WTC11 (cell line): ENCODE measurements around the gene ATP13A1. TPM values are rescaled to one million over a fixed set of nuclear protein-coding genes. Genes with fewer than 3 reads are reported as not detected.

ENCODE experiments used
- ATAC-seq: fragments of 200-7000 bp; cut with Tn5 transposase; 2 replicates; pipeline ENCODE4 v1.10.0; 2021; ENCODE audit warnings: mild to moderate bottlenecking, moderate library complexity
- CTCF ChIA-PET: fragments of 300-600 bp; sonication (Branson Sonifier 250); formaldehyde crosslinking; loops from one replicate; lab custom pipeline; 2021; ENCODE audit warnings: antibody characterized with exemption; lab: Charles Lee
- POLR2A ChIA-PET: fragments of 350-600 bp; sonication (Branson Sonifier 250); formaldehyde crosslinking; loops from one replicate; lab custom pipeline; 2021; ENCODE audit warnings: antibody characterized with exemption; lab: Charles Lee
- DNase-seq: peaks from one replicate; pipeline ENCODE4 v3.0.0; 2021; ENCODE audit warnings: low spot score
- H3K27ac Mint-ChIP-seq: 2 replicates; pipeline ENCODE4 v1.8.0; 2021; ENCODE audit warnings: mixed read lengths
- H3K27me3 Mint-ChIP-seq: 2 replicates; pipeline ENCODE4 v1.8.0; 2021; ENCODE audit warnings: low read depth, mild to moderate bottlenecking, moderate library complexity, mixed read lengths
- H3K36me3 Mint-ChIP-seq: 2 replicates; pipeline ENCODE4 v1.8.0; 2021; ENCODE audit warnings: mixed read lengths
- H3K4me1 Mint-ChIP-seq: 2 replicates; pipeline ENCODE4 v1.8.0; 2022; ENCODE audit warnings: mixed read lengths
- H3K4me3 Mint-ChIP-seq: 2 replicates; pipeline ENCODE4 v1.8.0; 2021; ENCODE audit warnings: mild to moderate bottlenecking, moderate library complexity, mixed read lengths
- H3K9me3 Mint-ChIP-seq: 2 replicates; pipeline ENCODE4 v1.8.0; 2021; ENCODE audit warnings: mixed read lengths
- ATF1 ChIP-seq: sonication (generic); formaldehyde crosslinking; IDR thresholded peaks from 2 replicates; pipeline ENCODE4 v1.8.1; 2023; ENCODE audit warnings: mild to moderate bottlenecking, moderate library complexity, missing genetic modification reagents
- CREB1 ChIP-seq: sonication (generic); formaldehyde crosslinking; IDR thresholded peaks from 2 replicates; pipeline ENCODE4 v1.8.0; 2023; ENCODE audit warnings: mild to moderate bottlenecking, missing genetic modification reagents
- E2F1 ChIP-seq: sonication (generic); formaldehyde crosslinking; IDR thresholded peaks from 2 replicates; pipeline ENCODE4 v1.8.0; 2022; ENCODE audit warnings: mild to moderate bottlenecking, missing genetic modification reagents
- ESRRA ChIP-seq: sonication (generic); formaldehyde crosslinking; IDR thresholded peaks from 2 replicates; pipeline ENCODE4 v1.8.1; 2022; ENCODE audit warnings: mild to moderate bottlenecking, missing genetic modification reagents, borderline replicate concordance
- FOXP4 ChIP-seq: sonication (generic); formaldehyde crosslinking; IDR thresholded peaks from 2 replicates; pipeline ENCODE4 v1.8.0; 2022; ENCODE audit warnings: mild to moderate bottlenecking, missing genetic modification reagents
- HMGA2 ChIP-seq: fragments of 250-450 bp; sonication (Bioruptor Pico); IDR thresholded peaks from 2 replicates; pipeline ENCODE4 v1.4.0; 2021; ENCODE audit warnings: mild to moderate bottlenecking, moderate library complexity
- NFE2L1 ChIP-seq: sonication (generic); formaldehyde crosslinking; IDR thresholded peaks from 2 replicates; pipeline ENCODE4 v1.8.1; 2023; ENCODE audit warnings: missing genetic modification reagents
- PRRX2 ChIP-seq: fragments of 250-450 bp; sonication (Bioruptor Pico); IDR thresholded peaks from 2 replicates; pipeline ENCODE4 v1.8.0; 2021; ENCODE audit warnings: mild to moderate bottlenecking
- SOX15 ChIP-seq: fragments of 250-450 bp; sonication (Bioruptor Pico); IDR thresholded peaks from 2 replicates; pipeline ENCODE4 v1.9.0; 2021; ENCODE audit warnings: mild to moderate bottlenecking
- STAT6 ChIP-seq: sonication (generic); formaldehyde crosslinking; conservative IDR thresholded peaks from 2 replicates; pipeline ENCODE4 v1.8.1; 2023; ENCODE audit warnings: mild to moderate bottlenecking, low read depth, missing genetic modification reagents, moderate library complexity
- TP53 ChIP-seq: sonication (generic); formaldehyde crosslinking; IDR thresholded peaks from 2 replicates; pipeline ENCODE4 v1.8.1; 2023; ENCODE audit warnings: mild to moderate bottlenecking, missing genetic modification reagents
- ZNF219 ChIP-seq: sonication (generic); formaldehyde crosslinking; IDR thresholded peaks from 2 replicates; pipeline ENCODE4 v1.8.0; 2023; ENCODE audit warnings: missing genetic modification reagents, mild to moderate bottlenecking, borderline replicate concordance
- ZNF317 ChIP-seq: sonication (generic); formaldehyde crosslinking; IDR thresholded peaks from 2 replicates; pipeline ENCODE4 v1.8.1; 2023; ENCODE audit warnings: low read depth, mild to moderate bottlenecking, moderate library complexity, missing genetic modification reagents, borderline replicate concordance
- ZNF671 ChIP-seq: fragments of 250-450 bp; sonication (Bioruptor Pico); IDR thresholded peaks from 2 replicates; pipeline ENCODE4 v1.8.0; 2021; ENCODE audit warnings: mild to moderate bottlenecking
- total RNA-seq: library from RNA; stranded (reverse); gene quantifications from 3 replicates; pipeline ENCODE4 v1.2.3, GENCODE V29; 2021
- TF ChIP-seq, protein P1 (sequence below): sonication (generic); formaldehyde crosslinking; IDR thresholded peaks from 2 replicates; pipeline ENCODE4 v1.8.1; 2023; ENCODE audit warnings: mild to moderate bottlenecking, missing genetic modification reagents, borderline replicate concordance
- TF ChIP-seq, protein P2 (sequence below): sonication (generic); formaldehyde crosslinking; IDR thresholded peaks from 2 replicates; pipeline ENCODE4 v1.8.0; 2022; ENCODE audit warnings: mild to moderate bottlenecking, missing genetic modification reagents
- TF ChIP-seq, protein P3 (sequence below): sonication (generic); formaldehyde crosslinking; IDR thresholded peaks from 2 replicates; pipeline ENCODE4 v1.8.1; 2023; ENCODE audit warnings: mild to moderate bottlenecking, moderate library complexity, missing genetic modification reagents
- TF ChIP-seq, protein P4 (sequence below): sonication (generic); formaldehyde crosslinking; IDR thresholded peaks from 2 replicates; pipeline ENCODE4 v1.8.1; 2023; ENCODE audit warnings: mild to moderate bottlenecking, missing genetic modification reagents, moderate library complexity
- TF ChIP-seq, protein P5 (sequence below): sonication (generic); formaldehyde crosslinking; IDR thresholded peaks from 2 replicates; pipeline ENCODE4 v1.8.1; 2023; ENCODE audit warnings: mild to moderate bottlenecking, missing genetic modification reagents, moderate library complexity

The ATP13A1 gene
- total RNA-seq, 1 experiment from 2014 or later = 82.6 TPM

DNA sequence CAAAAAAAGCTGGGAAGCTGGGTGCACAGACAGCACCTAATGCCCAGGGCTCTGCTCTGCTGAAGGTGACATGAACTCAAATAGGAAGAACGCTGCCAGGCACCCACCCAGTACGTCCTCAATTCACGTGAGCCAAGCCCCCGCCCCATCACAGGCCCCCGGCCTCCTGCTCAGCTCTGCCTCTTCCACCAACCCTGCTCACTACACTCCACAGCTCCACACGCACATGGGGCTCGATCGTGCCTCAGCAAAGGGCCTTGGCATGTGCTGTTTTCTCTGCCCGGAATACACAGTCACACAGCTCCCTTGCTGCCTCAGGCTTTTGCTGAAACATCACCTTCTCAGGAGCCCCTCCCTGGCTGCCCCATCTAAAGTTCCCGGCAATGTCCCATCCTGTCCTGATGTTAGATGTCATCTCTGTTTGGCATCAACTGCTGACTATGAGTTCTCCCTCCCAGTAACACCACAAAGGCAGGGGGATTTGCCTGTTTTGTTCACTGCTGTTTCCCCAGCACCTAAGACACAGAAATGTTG is 2.3 kb downstream of the ATP13A1 start (continued):
- TF ChIP-seq, protein P1, sequence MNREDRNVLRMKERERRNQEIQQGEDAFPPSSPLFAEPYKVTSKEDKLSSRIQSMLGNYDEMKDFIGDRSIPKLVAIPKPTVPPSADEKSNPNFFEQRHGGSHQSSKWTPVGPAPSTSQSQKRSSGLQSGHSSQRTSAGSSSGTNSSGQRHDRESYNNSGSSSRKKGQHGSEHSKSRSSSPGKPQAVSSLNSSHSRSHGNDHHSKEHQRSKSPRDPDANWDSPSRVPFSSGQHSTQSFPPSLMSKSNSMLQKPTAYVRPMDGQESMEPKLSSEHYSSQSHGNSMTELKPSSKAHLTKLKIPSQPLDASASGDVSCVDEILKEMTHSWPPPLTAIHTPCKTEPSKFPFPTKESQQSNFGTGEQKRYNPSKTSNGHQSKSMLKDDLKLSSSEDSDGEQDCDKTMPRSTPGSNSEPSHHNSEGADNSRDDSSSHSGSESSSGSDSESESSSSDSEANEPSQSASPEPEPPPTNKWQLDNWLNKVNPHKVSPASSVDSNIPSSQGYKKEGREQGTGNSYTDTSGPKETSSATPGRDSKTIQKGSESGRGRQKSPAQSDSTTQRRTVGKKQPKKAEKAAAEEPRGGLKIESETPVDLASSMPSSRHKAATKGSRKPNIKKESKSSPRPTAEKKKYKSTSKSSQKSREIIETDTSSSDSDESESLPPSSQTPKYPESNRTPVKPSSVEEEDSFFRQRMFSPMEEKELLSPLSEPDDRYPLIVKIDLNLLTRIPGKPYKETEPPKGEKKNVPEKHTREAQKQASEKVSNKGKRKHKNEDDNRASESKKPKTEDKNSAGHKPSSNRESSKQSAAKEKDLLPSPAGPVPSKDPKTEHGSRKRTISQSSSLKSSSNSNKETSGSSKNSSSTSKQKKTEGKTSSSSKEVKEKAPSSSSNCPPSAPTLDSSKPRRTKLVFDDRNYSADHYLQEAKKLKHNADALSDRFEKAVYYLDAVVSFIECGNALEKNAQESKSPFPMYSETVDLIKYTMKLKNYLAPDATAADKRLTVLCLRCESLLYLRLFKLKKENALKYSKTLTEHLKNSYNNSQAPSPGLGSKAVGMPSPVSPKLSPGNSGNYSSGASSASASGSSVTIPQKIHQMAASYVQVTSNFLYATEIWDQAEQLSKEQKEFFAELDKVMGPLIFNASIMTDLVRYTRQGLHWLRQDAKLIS = no peak
- TF ChIP-seq CREB1 (CRISPR knock-in tag) = no peak
- no peak for TF ChIP-seq NFE2L1 (CRISPR knock-in tag)
- no peak for TF ChIP-seq ATF1
- TF ChIP-seq ZNF671 = no peak
- no peak for TF ChIP-seq PRRX2 (CRISPR knock-in tag)
- TF ChIP-seq ESRRA = no peak
- TF ChIP-seq SOX15 (CRISPR knock-in tag) = no peak
- TF ChIP-seq TP53 (CRISPR knock-in tag) = no peak

DNA sequence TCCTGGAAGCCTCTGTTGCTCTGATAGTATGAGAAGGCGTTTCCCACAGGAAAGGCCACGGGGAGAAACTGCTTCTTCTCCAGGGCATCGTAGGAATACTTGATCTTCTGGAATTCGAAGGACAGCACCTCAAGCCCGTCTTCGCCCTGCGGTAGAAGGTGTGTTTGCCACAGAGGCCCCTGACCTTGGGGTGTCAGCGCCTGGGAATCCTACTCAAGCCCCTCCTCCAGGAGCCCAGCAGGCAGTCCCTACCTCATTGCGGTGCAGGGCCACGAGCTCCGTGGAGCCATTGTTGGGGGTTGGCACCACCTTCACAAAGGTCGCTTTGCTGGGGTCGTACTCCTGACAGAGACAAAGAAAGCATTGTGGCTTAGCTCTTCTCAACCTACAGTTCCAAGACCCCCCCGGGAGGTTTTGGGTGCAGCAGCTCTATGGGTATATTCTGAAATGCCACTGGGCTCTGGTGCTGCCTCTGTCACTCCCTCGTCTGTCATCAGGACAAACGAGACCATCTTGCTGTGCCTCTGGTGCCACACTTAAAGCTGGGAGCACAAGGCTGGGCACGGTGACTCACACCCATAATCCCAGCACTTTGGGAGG is 3.7 kb downstream of the ATP13A1 start:
- ChIA-PET CTCF (interaction anchor here (1.9 kb wide), 1 partner anchor 16 kb away, joined by 5 read pairs; the partner anchor contains the start of gene GMIP), POLR2A (no interaction called here)
- H3K4me1 Mint-ChIP-seq = peaks cover 17% of the 10 kb centered on the region
- no peak overlapping the region for H3K27ac Mint-ChIP-seq
- ATAC-seq (no peak), DNase-seq (no peak)
- TF ChIP-seq, protein P2, sequence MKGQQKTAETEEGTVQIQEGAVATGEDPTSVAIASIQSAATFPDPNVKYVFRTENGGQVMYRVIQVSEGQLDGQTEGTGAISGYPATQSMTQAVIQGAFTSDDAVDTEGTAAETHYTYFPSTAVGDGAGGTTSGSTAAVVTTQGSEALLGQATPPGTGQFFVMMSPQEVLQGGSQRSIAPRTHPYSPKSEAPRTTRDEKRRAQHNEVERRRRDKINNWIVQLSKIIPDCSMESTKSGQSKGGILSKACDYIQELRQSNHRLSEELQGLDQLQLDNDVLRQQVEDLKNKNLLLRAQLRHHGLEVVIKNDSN (CRISPR knock-in tag) = no peak
- TF ChIP-seq, protein P3, sequence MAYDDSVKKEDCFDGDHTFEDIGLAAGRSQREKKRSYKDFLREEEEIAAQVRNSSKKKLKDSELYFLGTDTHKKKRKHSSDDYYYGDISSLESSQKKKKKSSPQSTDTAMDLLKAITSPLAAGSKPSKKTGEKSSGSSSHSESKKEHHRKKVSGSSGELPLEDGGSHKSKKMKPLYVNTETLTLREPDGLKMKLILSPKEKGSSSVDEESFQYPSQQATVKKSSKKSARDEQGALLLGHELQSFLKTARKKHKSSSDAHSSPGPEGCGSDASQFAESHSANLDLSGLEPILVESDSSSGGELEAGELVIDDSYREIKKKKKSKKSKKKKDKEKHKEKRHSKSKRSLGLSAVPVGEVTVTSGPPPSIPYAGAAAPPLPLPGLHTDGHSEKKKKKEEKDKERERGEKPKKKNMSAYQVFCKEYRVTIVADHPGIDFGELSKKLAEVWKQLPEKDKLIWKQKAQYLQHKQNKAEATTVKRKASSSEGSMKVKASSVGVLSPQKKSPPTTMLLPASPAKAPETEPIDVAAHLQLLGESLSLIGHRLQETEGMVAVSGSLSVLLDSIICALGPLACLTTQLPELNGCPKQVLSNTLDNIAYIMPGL (CRISPR knock-in tag) = no peak
- TF ChIP-seq, protein P4, sequence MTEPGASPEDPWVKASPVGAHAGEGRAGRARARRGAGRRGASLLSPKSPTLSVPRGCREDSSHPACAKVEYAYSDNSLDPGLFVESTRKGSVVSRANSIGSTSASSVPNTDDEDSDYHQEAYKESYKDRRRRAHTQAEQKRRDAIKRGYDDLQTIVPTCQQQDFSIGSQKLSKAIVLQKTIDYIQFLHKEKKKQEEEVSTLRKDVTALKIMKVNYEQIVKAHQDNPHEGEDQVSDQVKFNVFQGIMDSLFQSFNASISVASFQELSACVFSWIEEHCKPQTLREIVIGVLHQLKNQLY (CRISPR knock-in tag) = no peak
- no peak for TF ChIP-seq HMGA2
- TF ChIP-seq STAT6 (CRISPR knock-in tag) = no peak
- TF ChIP-seq ZNF317 (CRISPR knock-in tag) = no peak
- no peak for TF ChIP-seq ZNF219 (CRISPR knock-in tag)
- no peak for TF ChIP-seq E2F1
- no peak for TF ChIP-seq FOXP4 (CRISPR knock-in tag)
- TF ChIP-seq, protein P5, sequence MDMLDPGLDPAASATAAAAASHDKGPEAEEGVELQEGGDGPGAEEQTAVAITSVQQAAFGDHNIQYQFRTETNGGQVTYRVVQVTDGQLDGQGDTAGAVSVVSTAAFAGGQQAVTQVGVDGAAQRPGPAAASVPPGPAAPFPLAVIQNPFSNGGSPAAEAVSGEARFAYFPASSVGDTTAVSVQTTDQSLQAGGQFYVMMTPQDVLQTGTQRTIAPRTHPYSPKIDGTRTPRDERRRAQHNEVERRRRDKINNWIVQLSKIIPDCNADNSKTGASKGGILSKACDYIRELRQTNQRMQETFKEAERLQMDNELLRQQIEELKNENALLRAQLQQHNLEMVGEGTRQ (CRISPR knock-in tag) = no peak
- TF ChIP-seq ATF1 = no peak
- H3K36me3 Mint-ChIP-seq = peaks cover 51% of the 10 kb centered on the region
- no peaks in the 10 kb centered on the region for H3K27me3 Mint-ChIP-seq
- H3K4me3 Mint-ChIP-seq = no peak overlapping the region
- H3K9me3 Mint-ChIP-seq = no peaks in the 10 kb centered on the region
